ENCODE data around the gene SLCO2A1.

Gene SLCO2A1

DNA sequence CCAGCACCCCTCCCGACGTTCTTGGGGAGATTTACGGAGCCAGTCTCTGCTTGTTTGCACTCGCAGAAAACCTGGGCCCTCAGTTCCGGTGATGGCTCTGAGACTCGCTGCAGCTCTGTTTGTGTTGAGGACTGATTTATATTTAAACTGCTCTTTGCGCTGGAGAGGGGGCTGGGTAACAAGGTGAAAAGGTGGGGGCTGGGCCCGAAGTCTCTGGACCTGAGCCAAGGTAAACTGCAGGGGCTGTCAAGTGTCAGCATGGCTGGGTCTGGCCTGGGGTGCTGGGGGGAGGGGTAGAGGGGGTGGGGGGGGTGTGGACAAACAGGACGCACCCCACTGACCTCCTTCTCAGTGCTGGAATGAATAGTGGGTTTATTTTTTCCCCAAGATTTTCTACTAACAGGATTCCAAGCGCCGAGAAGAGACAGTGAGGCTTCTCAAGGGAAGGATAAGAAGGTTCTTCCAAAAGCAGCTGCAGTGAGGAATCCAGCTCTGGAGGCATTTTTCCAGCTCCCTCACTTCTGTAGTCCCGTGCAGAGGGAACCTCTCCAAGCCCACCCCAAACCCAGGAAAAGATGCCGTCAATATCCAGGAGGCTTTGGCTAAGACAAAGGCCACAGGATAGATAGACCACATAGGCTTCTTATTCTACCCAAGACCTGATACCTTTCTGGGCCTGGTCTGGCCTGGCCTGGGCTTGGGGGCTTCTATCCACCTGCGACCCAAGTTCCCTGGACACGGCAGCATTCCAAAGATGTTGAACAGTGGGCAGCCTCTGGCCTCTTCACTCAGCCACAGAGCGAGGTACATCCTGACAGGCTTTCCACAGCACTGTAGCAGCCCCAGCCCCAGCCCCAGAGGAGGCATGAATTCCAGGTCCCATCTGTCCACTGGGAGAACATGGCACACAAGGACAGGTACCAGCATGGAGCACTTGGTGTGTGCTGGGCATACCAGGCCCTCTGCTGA lies 938 bp upstream of the SLCO2A1 start:
- Mint-ChIP-seq H3K27ac (no peak overlapping the region), H3K4me3 (peak overlapping the region; percentile 71 to 83), H3K9me3 (no peaks in the 10 kb centered on the region), H3K4me1 (peaks cover 14% of the 10 kb centered on the region), H3K27me3 (peaks cover 66% of the 10 kb centered on the region)
- DNase-seq (no peak), ATAC-seq (peak; percentile 5)

DNA sequence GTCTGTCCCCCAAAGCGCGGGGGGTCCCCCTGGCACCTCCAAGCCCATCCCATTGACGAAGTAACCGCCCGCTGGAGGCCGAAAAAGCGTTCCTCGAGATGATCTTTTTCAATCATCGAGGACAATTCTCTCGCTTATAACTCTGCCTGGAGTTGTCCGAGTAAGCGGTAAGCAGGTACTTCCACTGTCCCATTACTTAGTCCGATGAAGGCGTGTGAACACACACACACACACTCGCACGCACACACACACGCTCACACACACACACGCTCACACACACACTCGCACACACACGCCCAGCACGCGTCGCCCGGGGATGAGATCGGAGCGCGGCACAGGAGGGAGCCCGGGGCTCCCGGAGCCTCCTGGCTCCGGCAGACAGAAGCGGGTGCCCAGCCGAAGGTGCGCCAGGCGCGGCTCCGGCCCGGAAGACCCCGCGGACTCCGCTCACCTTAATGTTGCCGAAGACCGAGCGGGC lies 430 bp downstream of the SLCO2A1 start:
- Mint-ChIP-seq H3K27ac (peak overlapping the region in 1 of 2 donors; percentile 59), H3K4me1 (peaks cover 14% of the 10 kb centered on the region), H3K27me3 (peaks cover 66% of the 10 kb centered on the region), H3K9me3 (no peaks in the 10 kb centered on the region), H3K4me3 (peak overlapping the region; percentile 58 to 83)
- DNase-seq (peak in 1 of 2 donors; percentile 13), ATAC-seq (peak; percentile 47)

- Mint-ChIP-seq H3K27ac (peak overlapping the region in 1 of 2 donors; percentile 59), H3K9me3 (no peaks in the 10 kb centered on the region), H3K4me1 (peaks cover 14% of the 10 kb centered on the region), H3K27me3 (peaks cover 65% of the 10 kb centered on the region), H3K4me3 (peak overlapping the region in 1 of 2 donors; percentile 83)
- ATAC-seq = no peak
- no peak for DNase-seq
These were observed 1.1 kb downstream of the SLCO2A1 start for GRCh38 chr3:134028486-134029255.

GRCh38 chr3:134027631-134028030 lies 2.1 kb downstream of the SLCO2A1 start:
- Mint-ChIP-seq H3K4me1 (peaks cover 14% of the 10 kb centered on the region), H3K27ac (no peak overlapping the region), H3K27me3 (peaks cover 55% of the 10 kb centered on the region), H3K4me3 (no peak overlapping the region), H3K9me3 (no peaks in the 10 kb centered on the region)
- DNase-seq = no peak
- no peak for ATAC-seq

- Mint-ChIP-seq H3K4me1 (no peaks in the 10 kb centered on the region), H3K27me3 (peaks cover 9% of the 10 kb centered on the region), H3K9me3 (no peaks in the 10 kb centered on the region), H3K4me3 (no peak overlapping the region), H3K27ac (no peak overlapping the region)
- no peak for ATAC-seq
- DNase-seq = no peak
These were observed 9.5 kb downstream of the SLCO2A1 start for GRCh38 chr3:134020135-134020680.

- ATAC-seq = no peak
- Mint-ChIP-seq H3K27me3 (peaks cover 9% of the 10 kb centered on the region), H3K9me3 (no peaks in the 10 kb centered on the region)
These were observed 10.9 kb downstream of the SLCO2A1 start for GRCh38 chr3:134018850-134019249.

DNA sequence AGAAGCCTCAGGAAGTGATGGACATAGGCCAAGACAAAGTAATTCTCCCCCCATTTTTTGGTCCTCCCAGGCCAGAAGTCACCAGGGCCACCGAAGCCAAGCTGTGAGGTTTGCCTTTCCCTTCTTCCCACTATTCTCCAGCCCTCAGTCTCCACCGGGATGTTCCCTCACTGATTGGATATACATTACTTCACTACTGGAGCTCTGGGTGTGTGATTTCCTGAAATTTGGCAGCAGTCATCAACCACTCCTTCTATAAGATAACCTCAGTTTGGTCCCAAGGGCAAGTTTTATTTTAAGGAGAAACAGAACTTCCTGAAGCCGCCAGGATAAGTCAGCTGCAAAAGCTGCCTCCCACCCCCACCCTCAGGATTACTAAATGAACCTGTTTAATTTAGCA lies 11.3 kb downstream of the SLCO2A1 start:
- DNase-seq (no peak), ATAC-seq (no peak)
- Mint-ChIP-seq H3K27ac (no peak overlapping the region), H3K4me3 (no peak overlapping the region), H3K9me3 (no peaks in the 10 kb centered on the region), H3K27me3 (peaks cover 9% of the 10 kb centered on the region), H3K4me1 (no peaks in the 10 kb centered on the region)

More at GRCh38 chr3:134018850-134019249, 10.9 kb downstream of the SLCO2A1 start:
- Mint-ChIP-seq H3K4me1 (no peaks in the 10 kb centered on the region), H3K4me3 (no peak overlapping the region), H3K27ac (no peak overlapping the region)
- DNase-seq = no peak

DNA sequence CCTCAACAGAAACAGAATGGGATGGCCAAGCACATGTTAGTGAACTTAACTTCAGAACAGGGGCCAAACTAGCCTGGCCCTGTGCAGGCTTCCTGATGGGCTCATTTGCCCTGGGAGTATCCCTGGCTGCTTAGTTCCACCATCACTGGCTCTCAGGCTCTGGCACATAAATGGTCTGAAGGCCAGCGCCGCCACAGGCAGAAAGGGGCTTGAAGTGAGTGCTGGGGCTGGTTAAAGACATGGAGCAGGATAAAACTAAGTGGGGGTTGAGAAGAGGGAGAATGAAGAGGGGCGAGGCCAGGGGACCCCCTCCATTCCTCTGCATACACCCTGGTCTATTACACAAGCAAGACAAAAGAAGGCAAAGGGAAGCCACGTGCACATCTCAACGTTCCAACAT lies 12.2 kb downstream of the SLCO2A1 start:
- no peaks in the 10 kb centered on the region for H3K9me3 Mint-ChIP-seq
- no peak overlapping the region for H3K4me3 Mint-ChIP-seq
- no peaks in the 10 kb centered on the region for H3K4me1 Mint-ChIP-seq
- H3K27me3 Mint-ChIP-seq = peaks cover 9% of the 10 kb centered on the region
- ATAC-seq (no peak), DNase-seq (no peak)
- no peak overlapping the region for H3K27ac Mint-ChIP-seq

GRCh38 chr3:134014270-134014669 lies 15.5 kb downstream of the SLCO2A1 start:
- ATAC-seq (no peak), DNase-seq (no peak)
- H3K9me3 Mint-ChIP-seq = no peaks in the 10 kb centered on the region
- H3K4me1 Mint-ChIP-seq = no peaks in the 10 kb centered on the region
- H3K27me3 Mint-ChIP-seq = peaks cover 10% of the 10 kb centered on the region
- H3K27ac Mint-ChIP-seq = no peak overlapping the region
- H3K4me3 Mint-ChIP-seq = no peak overlapping the region

- H3K27ac Mint-ChIP-seq = no peak overlapping the region
- no peak overlapping the region for H3K4me3 Mint-ChIP-seq
- DNase-seq = no peak
These were observed 16.4 kb downstream of the SLCO2A1 start for GRCh38 chr3:134013280-134013679.

GRCh38 chr3:134009345-134010000 lies 20.3 kb downstream of the SLCO2A1 start:
- Mint-ChIP-seq H3K4me3 (no peak overlapping the region), H3K27ac (no peak overlapping the region), H3K27me3 (peaks cover 26% of the 10 kb centered on the region), H3K4me1 (no peaks in the 10 kb centered on the region), H3K9me3 (peaks cover 0 to 8% of the 10 kb centered on the region in 2 donors)
- no peak for ATAC-seq
- no peak for DNase-seq

More at GRCh38 chr3:134013280-134013679, 16.4 kb downstream of the SLCO2A1 start:
- Mint-ChIP-seq H3K9me3 (no peaks in the 10 kb centered on the region), H3K27me3 (peaks cover 19% of the 10 kb centered on the region), H3K4me1 (no peaks in the 10 kb centered on the region)
- no peak for ATAC-seq

GRCh38 chr3:134008630-134009156 lies 21.0 kb downstream of the SLCO2A1 start:
- Mint-ChIP-seq H3K27ac (no peak overlapping the region), H3K4me1 (no peaks in the 10 kb centered on the region), H3K9me3 (peaks cover 0 to 8% of the 10 kb centered on the region in 2 donors), H3K4me3 (no peak overlapping the region), H3K27me3 (peaks cover 26% of the 10 kb centered on the region)
- ATAC-seq = no peak
- DNase-seq = no peak

- DNase-seq (no peak), ATAC-seq (no peak)
- no peak overlapping the region for H3K4me3 Mint-ChIP-seq
- no peaks in the 10 kb centered on the region for H3K4me1 Mint-ChIP-seq
- H3K27ac Mint-ChIP-seq = no peak overlapping the region
- peaks cover 0 to 8% of the 10 kb centered on the region in 2 donors for H3K9me3 Mint-ChIP-seq
- H3K27me3 Mint-ChIP-seq = peaks cover 26% of the 10 kb centered on the region
These were observed 21.9 kb downstream of the SLCO2A1 start for GRCh38 chr3:134007819-134008218.

DNA sequence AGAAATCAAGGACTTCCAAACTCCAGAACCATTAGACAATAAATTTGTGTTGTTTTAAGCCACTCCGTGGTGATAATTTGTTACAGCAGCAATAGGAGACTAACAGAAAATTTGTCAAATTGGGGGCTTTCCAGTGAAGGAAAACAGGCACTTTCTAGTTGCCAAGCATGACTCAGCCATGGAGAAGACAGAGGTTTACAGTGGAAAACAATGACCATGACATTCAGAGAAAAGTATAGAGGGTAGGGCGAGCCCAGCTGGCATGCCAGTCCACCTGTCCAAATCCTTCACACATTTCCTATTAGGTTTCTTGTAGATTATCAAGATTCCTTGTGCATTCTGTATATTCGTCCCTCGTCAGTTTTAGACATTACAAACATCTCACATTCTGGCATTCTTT lies 24.9 kb downstream of the SLCO2A1 start:
- peaks cover 0 to 8% of the 10 kb centered on the region in 2 donors for H3K9me3 Mint-ChIP-seq
- ATAC-seq (no peak), DNase-seq (no peak)
- H3K4me3 Mint-ChIP-seq = no peak overlapping the region
- no peak overlapping the region for H3K27ac Mint-ChIP-seq
- peaks cover 18% of the 10 kb centered on the region for H3K27me3 Mint-ChIP-seq
- H3K4me1 Mint-ChIP-seq = no peaks in the 10 kb centered on the region

GRCh38 chr3:134003066-134003465 lies 26.7 kb downstream of the SLCO2A1 start:
- Mint-ChIP-seq H3K4me1 (no peaks in the 10 kb centered on the region), H3K27me3 (peaks cover 24% of the 10 kb centered on the region), H3K9me3 (peaks cover 0 to 8% of the 10 kb centered on the region in 2 donors), H3K27ac (no peak overlapping the region), H3K4me3 (no peak overlapping the region)
- DNase-seq (no peak), ATAC-seq (no peak)

Data from stimulated activated naive CD8-positive, alpha-beta T cell treated with anti-CD3 and anti-CD28 coated beads, Interleukin-15, amount 100 ng/mL, for 72 hours (primary cell).